OCI-LY3 (cell line): ENCODE results near the gene GIT1.

Experiments
- H2AFZ ChIP-seq: fragments of 200-600, 300-600 bp; shearing (Covaris generic); 2 replicates; pipeline ENCODE4 v1.6.0; 2014; ENCODE audit warnings: antibody characterized with exemption, low read depth, low read length
- H3K27ac ChIP-seq: fragments of 200-600, 300-600 bp; sonication (generic); 2 replicates; pipeline ENCODE4 v1.5.1; 2014; ENCODE audit warnings: mild to moderate bottlenecking, low read length, moderate library complexity, mixed read lengths
- H3K27me3 ChIP-seq: fragments of 200-600, 300-600 bp; sonication (generic); 2 replicates; pipeline ENCODE4 v1.6.1; 2014; ENCODE audit warnings: low read depth, low read length, mixed read lengths
- H3K36me3 ChIP-seq: fragments of 200-600, 300-600 bp; sonication (generic); replicated peaks from 2 replicates; pipeline ENCODE3; 2014; ENCODE audit warnings: low read depth, low read length, mixed read lengths
- H3K4me1 ChIP-seq: fragments of 300-600, 200-600 bp; sonication (generic); 2 replicates; pipeline ENCODE4 v1.6.1; 2014; ENCODE audit warnings: low read length, mixed read lengths
- H3K4me2 ChIP-seq: fragments of 200-600, 300-600 bp; sonication (generic); 2 replicates; pipeline ENCODE4 v1.6.1; 2014; ENCODE audit warnings: low read length, mixed read lengths
- H3K4me3 ChIP-seq: fragments of 300-600, 200-600 bp; sonication (generic); 2 replicates; pipeline ENCODE4 v1.5.1; 2014; ENCODE audit warnings: antibody characterized with exemption, mild to moderate bottlenecking, low read length, moderate library complexity
- H3K79me2 ChIP-seq: fragments of 300-600, 200-600 bp; shearing (Covaris generic); 2 replicates; pipeline ENCODE4 v1.6.1; 2014; ENCODE audit warnings: mild to moderate bottlenecking, low read length, mixed read lengths
- H3K9ac ChIP-seq: fragments of 300-600, 200-600 bp; shearing (Covaris generic); 2 replicates; pipeline ENCODE4 v1.6.0; 2014; ENCODE audit warnings: mild to moderate bottlenecking, low read length, moderate library complexity
- H3K9me3 ChIP-seq: fragments of 200-600, 300-600 bp; shearing (Covaris generic); 2 replicates; pipeline ENCODE4 v1.6.1; 2014; ENCODE audit warnings: low read length, mixed read lengths; ENCODE audit not compliant: insufficient read depth
- H4K20me1 ChIP-seq: fragments of 200-600, 300-600 bp; sonication (generic); 2 replicates; pipeline ENCODE4 v1.6.1; 2016; ENCODE audit warnings: low read length, mixed read lengths; ENCODE audit not compliant: insufficient read depth
- EZH2phosphoT487 ChIP-seq: fragments of 200-600 bp; shearing (Covaris generic); IDR thresholded peaks from 2 replicates; pipeline ENCODE4 v1.6.1; 2018; ENCODE audit warnings: antibody characterized with exemption, mixed run types, low read depth
- TF ChIP-seq, protein P1 (sequence below): fragments of 200-600, 300-600 bp; sonication (generic); IDR thresholded peaks from 2 replicates; pipeline ENCODE4 v1.5.1; 2014; ENCODE audit warnings: antibody characterized with exemption, low read length, low read depth

GIT1 gene

GRCh38 chr17:29628644-29629043 is 39.2 kb upstream of the GIT1 start:
- H3K27me3 ChIP-seq = no peaks in the 10 kb centered on the region
- no peaks in the 10 kb centered on the region for H3K4me1 ChIP-seq
- peaks cover 2% of the 10 kb centered on the region for H3K36me3 ChIP-seq
- TF ChIP-seq, protein P1, sequence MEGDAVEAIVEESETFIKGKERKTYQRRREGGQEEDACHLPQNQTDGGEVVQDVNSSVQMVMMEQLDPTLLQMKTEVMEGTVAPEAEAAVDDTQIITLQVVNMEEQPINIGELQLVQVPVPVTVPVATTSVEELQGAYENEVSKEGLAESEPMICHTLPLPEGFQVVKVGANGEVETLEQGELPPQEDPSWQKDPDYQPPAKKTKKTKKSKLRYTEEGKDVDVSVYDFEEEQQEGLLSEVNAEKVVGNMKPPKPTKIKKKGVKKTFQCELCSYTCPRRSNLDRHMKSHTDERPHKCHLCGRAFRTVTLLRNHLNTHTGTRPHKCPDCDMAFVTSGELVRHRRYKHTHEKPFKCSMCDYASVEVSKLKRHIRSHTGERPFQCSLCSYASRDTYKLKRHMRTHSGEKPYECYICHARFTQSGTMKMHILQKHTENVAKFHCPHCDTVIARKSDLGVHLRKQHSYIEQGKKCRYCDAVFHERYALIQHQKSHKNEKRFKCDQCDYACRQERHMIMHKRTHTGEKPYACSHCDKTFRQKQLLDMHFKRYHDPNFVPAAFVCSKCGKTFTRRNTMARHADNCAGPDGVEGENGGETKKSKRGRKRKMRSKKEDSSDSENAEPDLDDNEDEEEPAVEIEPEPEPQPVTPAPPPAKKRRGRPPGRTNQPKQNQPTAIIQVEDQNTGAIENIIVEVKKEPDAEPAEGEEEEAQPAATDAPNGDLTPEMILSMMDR = no peak
- TF ChIP-seq EZH2phosphoT487 = no peak
- H3K9me3 ChIP-seq = no peaks in the 10 kb centered on the region
- no peak overlapping the region for H3K4me2 ChIP-seq
- no peak overlapping the region for H3K27ac ChIP-seq
- no peaks in the 10 kb centered on the region for H3K79me2 ChIP-seq
- H4K20me1 ChIP-seq = no peaks in the 10 kb centered on the region
- no peak overlapping the region for H2AFZ ChIP-seq
- no peak overlapping the region for H3K4me3 ChIP-seq
- no peak overlapping the region for H3K9ac ChIP-seq

GRCh38 chr17:29627951-29628350 is 38.5 kb upstream of the GIT1 start:
- H3K9me3 ChIP-seq = no peaks in the 10 kb centered on the region
- H3K9ac ChIP-seq = no peak overlapping the region
- H4K20me1 ChIP-seq = no peaks in the 10 kb centered on the region
- no peaks in the 10 kb centered on the region for H3K79me2 ChIP-seq
- H3K4me1 ChIP-seq = no peaks in the 10 kb centered on the region
- no peak overlapping the region for H3K4me3 ChIP-seq
- TF ChIP-seq, protein P1 = no peak
- TF ChIP-seq EZH2phosphoT487 = no peak
- no peak overlapping the region for H3K4me2 ChIP-seq
- no peak overlapping the region for H2AFZ ChIP-seq
- no peaks in the 10 kb centered on the region for H3K27me3 ChIP-seq
- H3K27ac ChIP-seq = no peak overlapping the region
- H3K36me3 ChIP-seq = peaks cover 2% of the 10 kb centered on the region

GRCh38 chr17:29625037-29625750 is 35.7 kb upstream of the GIT1 start:
- TF ChIP-seq, protein P1 = no peak
- no peak for TF ChIP-seq EZH2phosphoT487
- Histone ChIP-seq H3K79me2 (no peaks in the 10 kb centered on the region), H2AFZ (no peak overlapping the region), H3K4me2 (no peak overlapping the region), H3K27ac (no peak overlapping the region), H4K20me1 (no peaks in the 10 kb centered on the region), H3K9ac (no peak overlapping the region), H3K9me3 (no peaks in the 10 kb centered on the region), H3K4me1 (no peaks in the 10 kb centered on the region), H3K36me3 (no peaks in the 10 kb centered on the region), H3K4me3 (no peak overlapping the region), H3K27me3 (no peaks in the 10 kb centered on the region; the same call in 1 of the 2 replicates)

GRCh38 chr17:29624586-29624985 is 35.1 kb upstream of the GIT1 start:
- no peaks in the 10 kb centered on the region for H4K20me1 ChIP-seq

More at GRCh38 chr17:29624586-29624985, 35.1 kb upstream of the GIT1 start:
- TF ChIP-seq EZH2phosphoT487 = no peak
- TF ChIP-seq, protein P1 = no peak
- no peaks in the 10 kb centered on the region for H3K36me3 ChIP-seq
- H3K9me3 ChIP-seq = no peaks in the 10 kb centered on the region
- H3K4me2 ChIP-seq = no peak overlapping the region
- H3K4me3 ChIP-seq = no peak overlapping the region
- H3K9ac ChIP-seq = no peak overlapping the region
- H3K27ac ChIP-seq = no peak overlapping the region
- H3K27me3 ChIP-seq = no peaks in the 10 kb centered on the region; the same call in 1 of the 2 replicates
- no peaks in the 10 kb centered on the region for H3K4me1 ChIP-seq
- no peak overlapping the region for H2AFZ ChIP-seq
- H3K79me2 ChIP-seq = no peaks in the 10 kb centered on the region
